Esophagus muscularis mucosa (tissue), 3 donors: ENCODE data around the gene ZNF23.

Source experiments
- CTCF ChIP-seq, 3 experiments: fragments of 200-600 bp in 2 of 3; fragments of 450-650 bp in 1 of 3; sonication (generic) in 2 of 3; IDR thresholded peaks; one replicate each; pipeline ENCODE4 v1.5.1; 2017 to 2019; ENCODE audit warnings: antibody characterized with exemption in 3 of 3, mild to moderate bottlenecking in 2 of 3, moderate library complexity in 1 of 3
- POLR2A ChIP-seq: fragments of 450-650 bp; IDR thresholded peaks from one replicate; pipeline ENCODE4 v1.6.1; 2017; ENCODE audit warnings: antibody characterized with exemption, moderate library complexity, mild to moderate bottlenecking, low read depth

- TF ChIP-seq CTCF (IDR thresholded peaks at IDR 0.05) (peak; percentile 74 to 89 (median 88)), POLR2A (no peak)
Observed at GRCh38 chr16:71412270-71413160, 49.5 kb downstream of the ZNF23 start.
